HS-27A (cell line): Measurements from ENCODE around the gene ZMYM1.
"Not testable (repeated sequence)": the region's sequence is repeated elsewhere in the genome, so short reads cannot be mapped to it uniquely, and the experiment has no call there.

Experiments
- DNase-seq: peaks from one replicate; pipeline ENCODE4 v3.0.0-alpha.2; 2012; ENCODE audit warnings: low read depth, missing footprints

ZMYM1 gene

GRCh38 chr1:35079003-35079930 is at the start of gene ZMYM1:
TSS of gene ZMYM1 (plus strand) at chr1:35079385. CDS start at chr1:35093988, 14,603 bp downstream.
- DNase-seq, result peak; percentile 71

GRCh38 chr1:35029761-35030160 is 49.4 kb upstream of the ZMYM1 start:
- DNase-seq, result no peak

- no peak for DNase-seq
These were observed 48.8 kb upstream of the ZMYM1 start for GRCh38 chr1:35030338-35030737.

GRCh38 chr1:35030756-35031446 is 48.3 kb upstream of the ZMYM1 start:
- peak; percentile 20 for DNase-seq

- no peak for DNase-seq
These were observed 46.8 kb upstream of the ZMYM1 start for GRCh38 chr1:35032384-35032739.

GRCh38 chr1:35033346-35033745 is 45.8 kb upstream of the ZMYM1 start:
- DNase-seq, result no peak

- DNase-seq, result no peak
These were observed 42.6 kb upstream of the ZMYM1 start for GRCh38 chr1:35036621-35037020.

GRCh38 chr1:35037206-35037605 is 42.0 kb upstream of the ZMYM1 start:
- DNase-seq, result no peak

- no peak for DNase-seq
These were observed 40.5 kb upstream of the ZMYM1 start for GRCh38 chr1:35038723-35039122.

GRCh38 chr1:35043498-35043897 is 35.7 kb upstream of the ZMYM1 start:
- DNase-seq, result no peak

GRCh38 chr1:35044431-35044830 is 34.8 kb upstream of the ZMYM1 start:
- no peak for DNase-seq

GRCh38 chr1:35046730-35047129 is 32.5 kb upstream of the ZMYM1 start:
- no peak for DNase-seq

GRCh38 chr1:35047188-35047858 is 31.9 kb upstream of the ZMYM1 start:
- DNase-seq, result peak; percentile 90

GRCh38 chr1:35049116-35049515 is 30.1 kb upstream of the ZMYM1 start:
- DNase-seq, result no peak

- DNase-seq, result no peak
These were observed 25.8 kb upstream of the ZMYM1 start for GRCh38 chr1:35053433-35053832.

- not testable (repeated sequence) for DNase-seq
These were observed 24.9 kb upstream of the ZMYM1 start for GRCh38 chr1:35054282-35054681.

- DNase-seq, result not testable (repeated sequence)
These were observed 20.9 kb upstream of the ZMYM1 start for GRCh38 chr1:35058321-35058720.

GRCh38 chr1:35058988-35059387 is 20.2 kb upstream of the ZMYM1 start:
- DNase-seq, result no peak

- DNase-seq, result no peak
These were observed 16.5 kb upstream of the ZMYM1 start for GRCh38 chr1:35062518-35063196.

- no peak for DNase-seq
These were observed 14.9 kb upstream of the ZMYM1 start for GRCh38 chr1:35064265-35064664.

- DNase-seq, result no peak
These were observed 9.4 kb upstream of the ZMYM1 start for GRCh38 chr1:35069746-35070145.

GRCh38 chr1:35073265-35073811 is 5.8 kb upstream of the ZMYM1 start:
- no peak for DNase-seq
